H1 (cell line): ENCODE data around the gene APH1A.
"Not testable (repeated sequence)": the region's sequence is repeated elsewhere in the genome, so short reads cannot be mapped to it uniquely, and the experiment has no call there.

Experiments used
- BRCA1 ChIP-seq: IDR thresholded peaks from 2 replicates; pipeline ENCODE4 v1.6.1; 2012; ENCODE audit warnings: low read depth, low read length, improper control_type of control experiment
- EZH2 ChIP-seq: fragments of 200-600 bp; sonication (generic); IDR thresholded peaks from 2 replicates; pipeline ENCODE4 v1.7.1; 2012; ENCODE audit warnings: low read depth, mild to moderate bottlenecking, moderate library complexity, low read length, inconsistent platforms; ENCODE audit not compliant: severe bottlenecking
- KDM4A ChIP-seq: IDR thresholded peaks from one replicate; pipeline ENCODE4 v1.7.1; 2012; ENCODE audit warnings: low read depth, mild to moderate bottlenecking, moderate library complexity, low read length, inconsistent platforms; ENCODE audit not compliant: severe bottlenecking
- RBBP5 ChIP-seq: IDR thresholded peaks from 2 replicates; pipeline ENCODE4 v1.7.1; 2012; ENCODE audit warnings: low read depth, mild to moderate bottlenecking, inconsistent platforms, low read length, moderate library complexity, borderline replicate concordance

- not testable (repeated sequence) for TF ChIP-seq BRCA1, KDM4A, RBBP5, EZH2
Measured at GRCh38 chr1:150237176-150237575, 31.6 kb downstream of the APH1A start.
